ENCODE results near the gene TAX1BP3. TPM values are rescaled to one million over a fixed set of nuclear protein-coding genes. Genes with fewer than 3 reads are reported as not detected.
"Not testable (repeated sequence)": the region's sequence is repeated elsewhere in the genome, so short reads cannot be mapped to it uniquely, and the experiment has no call there.

The TAX1BP3 gene, protein sequence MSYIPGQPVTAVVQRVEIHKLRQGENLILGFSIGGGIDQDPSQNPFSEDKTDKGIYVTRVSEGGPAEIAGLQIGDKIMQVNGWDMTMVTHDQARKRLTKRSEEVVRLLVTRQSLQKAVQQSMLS
- total RNA-seq = 209 TPM

- peak; percentile 86 for ATAC-seq
Observed at GRCh38 chr17:3668279-3669084, at the start of gene TAX1BP3, which contains the start of gene EMC6. TSS of gene TAX1BP3 (minus strand) at chr17:3668578. CDS start at chr17:3668526, 52 bp downstream. TSS of gene EMC6 (plus strand) at chr17:3668812. CDS start at chr17:3669147, 335 bp downstream.

DNA sequence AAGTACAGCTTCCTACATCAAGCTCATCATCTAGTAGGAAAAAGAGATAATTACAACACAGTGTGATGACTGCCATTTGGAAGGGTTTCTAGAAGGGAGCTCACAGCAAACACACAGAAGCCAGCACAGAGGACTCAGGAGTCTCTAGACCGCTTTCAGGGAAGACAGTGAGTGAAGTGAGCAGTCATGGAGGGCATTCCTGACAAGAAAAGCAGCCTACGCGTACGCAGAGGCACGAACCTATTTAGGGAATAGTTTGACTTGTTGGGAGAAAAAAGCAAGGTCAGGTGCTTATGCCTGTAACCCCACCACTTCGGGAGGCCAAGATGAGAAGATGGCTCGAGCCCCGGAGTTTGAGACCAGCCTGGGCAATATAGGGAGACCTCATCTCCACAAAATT lies 46.9 kb upstream of the TAX1BP3 start:
- no peak for ATAC-seq

GRCh38 chr17:3712811-3713463 lies 44.6 kb upstream of the TAX1BP3 start:
- no peak for ATAC-seq

DNA sequence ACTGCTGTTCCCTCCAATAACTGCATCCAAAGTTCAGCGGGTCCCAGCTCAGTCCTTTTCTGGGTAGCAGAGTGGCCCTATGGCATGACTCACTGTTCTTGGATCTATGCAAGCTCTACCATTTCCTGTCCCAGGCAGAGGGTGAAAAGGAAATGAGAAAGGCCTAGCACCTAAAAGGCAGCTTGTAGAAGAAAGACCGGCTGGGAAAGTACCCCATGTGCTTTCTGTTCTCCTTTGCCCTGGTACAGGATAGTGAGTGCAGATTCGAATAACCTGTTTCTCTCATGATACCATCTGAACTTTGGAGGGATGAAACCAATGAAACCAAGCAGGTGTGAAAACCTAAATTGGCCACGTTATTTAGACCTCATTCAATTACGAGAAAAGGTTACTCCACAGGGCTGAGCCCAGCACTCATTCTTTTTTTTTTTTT lies 42.6 kb upstream of the TAX1BP3 start:
- ATAC-seq = peak; percentile 84

DNA sequence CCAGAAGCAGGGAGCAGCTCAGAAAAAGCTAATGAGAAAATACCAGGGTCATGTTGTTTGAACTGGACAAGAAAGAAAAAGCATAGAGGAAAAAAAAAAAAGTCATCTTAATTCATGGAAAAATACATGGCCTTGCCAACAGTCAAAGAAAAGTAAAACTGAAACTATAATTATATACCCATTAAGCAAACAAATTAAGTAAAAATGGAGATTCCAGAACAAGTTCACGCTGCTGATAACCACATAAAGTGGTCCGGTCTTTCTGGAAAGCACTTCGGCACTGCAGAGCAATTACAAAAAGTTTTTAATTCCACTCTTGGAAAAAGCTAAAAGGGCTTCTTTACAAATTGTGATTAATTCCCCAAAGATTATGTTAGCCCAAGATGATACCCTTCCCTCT lies 40.0 kb upstream of the TAX1BP3 start:
- no peak for ATAC-seq

DNA sequence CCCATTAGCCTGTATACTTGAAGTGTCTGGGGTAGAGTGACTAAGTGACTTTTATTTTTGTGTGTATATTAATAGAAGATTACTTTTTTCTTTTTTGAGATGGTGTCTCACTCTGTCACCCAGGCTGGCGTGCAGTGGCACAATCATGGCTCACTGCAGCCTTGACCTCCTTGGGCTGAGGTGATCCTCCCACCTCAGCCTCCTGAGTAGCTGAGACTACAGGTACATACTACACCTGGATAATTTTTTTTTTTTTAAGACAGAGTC lies 37.3 kb upstream of the TAX1BP3 start:
- ATAC-seq = not testable (repeated sequence)

- no peak for ATAC-seq
Observed at GRCh38 chr17:3704931-3705717, 36.7 kb upstream of the TAX1BP3 start.

- ATAC-seq = not testable (repeated sequence)
Observed at GRCh38 chr17:3702041-3702539, 33.7 kb upstream of the TAX1BP3 start.

- ATAC-seq = no peak
Observed at GRCh38 chr17:3699951-3700350, 31.6 kb upstream of the TAX1BP3 start.

GRCh38 chr17:3698139-3698538 lies 29.8 kb upstream of the TAX1BP3 start:
- no peak for ATAC-seq

DNA sequence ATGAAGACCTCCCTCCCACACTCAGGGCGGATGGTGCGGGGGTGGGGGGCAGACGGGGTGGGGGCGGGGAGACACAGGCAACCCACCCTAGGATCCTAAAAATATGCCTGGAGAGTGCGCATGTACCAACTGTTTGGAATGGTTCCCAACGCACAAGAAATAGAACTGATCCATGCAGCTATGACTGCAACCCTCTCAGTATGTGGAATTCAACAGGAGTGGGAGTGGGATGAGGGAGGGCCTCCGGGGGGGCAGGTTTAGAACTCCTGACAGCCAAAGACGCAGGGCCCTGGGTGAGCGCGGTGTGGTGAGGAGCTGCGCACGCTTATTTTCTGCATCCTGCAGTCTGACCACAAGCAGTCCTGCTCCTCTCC lies 28.7 kb upstream of the TAX1BP3 start:
- no peak for ATAC-seq

DNA sequence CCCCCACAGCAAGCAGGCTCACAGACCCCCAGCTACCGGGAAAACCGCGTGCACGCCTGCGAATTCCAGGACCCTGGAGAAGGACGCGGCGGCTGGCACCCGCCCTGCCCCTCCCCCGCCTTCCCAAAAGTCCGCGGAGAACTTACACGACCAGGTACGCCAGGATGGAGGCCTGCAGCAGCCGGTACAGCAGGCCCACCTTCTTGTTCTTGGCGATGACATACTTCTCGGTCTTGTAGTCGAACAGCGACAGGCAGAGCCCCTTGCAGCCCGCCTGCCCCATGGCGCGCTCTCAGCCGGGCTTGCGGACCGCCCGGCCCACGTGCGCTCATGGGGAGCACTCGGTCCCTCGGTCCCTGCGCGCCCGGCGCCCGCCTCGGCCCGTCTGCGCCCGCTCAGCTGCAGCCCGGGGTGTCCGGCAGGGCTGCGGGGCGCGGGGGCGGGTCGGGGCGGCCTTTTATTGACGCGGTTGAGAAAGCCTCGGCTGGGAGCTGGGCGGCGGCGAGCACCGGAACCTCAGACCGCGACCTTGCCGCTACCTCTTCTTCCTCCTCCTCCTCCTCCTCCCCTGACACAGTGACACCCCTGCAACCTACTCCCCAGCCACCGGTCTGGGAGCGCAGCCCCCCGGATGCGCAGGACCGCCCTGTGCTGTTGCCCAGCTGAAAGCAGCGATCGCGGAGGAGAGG lies 27.5 kb upstream of the TAX1BP3 start, which contains the start of gene P2RX5:
Gene P2RX5 (minus strand): TSS at position 433 of the 689 bp plus-strand sequence. CDS start 150 bp downstream, at position 283.
- peak; percentile 52 for ATAC-seq

DNA sequence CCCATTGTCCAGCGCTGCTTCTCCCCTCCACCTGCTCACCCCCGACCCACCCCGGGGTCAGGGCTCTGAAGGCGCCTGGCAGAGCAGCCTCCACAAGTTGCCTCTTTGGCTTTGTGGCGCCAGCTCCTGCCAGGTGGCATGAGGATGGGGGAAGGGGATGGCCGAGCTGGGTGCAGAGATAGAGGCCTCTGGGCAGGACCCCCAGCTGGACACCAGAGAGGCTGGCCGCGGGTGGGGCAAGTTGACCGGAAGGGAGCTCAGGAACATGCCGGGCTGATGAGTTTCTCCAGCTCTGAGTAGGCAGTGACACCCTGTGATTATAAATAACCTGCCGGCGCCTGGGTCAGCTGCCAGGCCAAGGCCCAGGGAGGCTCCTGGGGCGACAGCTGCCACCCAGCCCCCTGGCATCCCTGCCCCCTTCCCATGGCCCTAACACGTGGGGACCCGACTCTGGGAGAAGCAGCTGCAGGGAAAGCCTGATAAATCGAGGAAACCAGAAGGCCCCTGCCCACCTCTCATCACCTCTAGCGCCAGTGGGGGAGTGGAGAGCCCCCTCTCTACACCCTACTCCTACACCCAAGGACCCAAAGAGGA lies 26.8 kb upstream of the TAX1BP3 start:
- ATAC-seq = peak; percentile 15

DNA sequence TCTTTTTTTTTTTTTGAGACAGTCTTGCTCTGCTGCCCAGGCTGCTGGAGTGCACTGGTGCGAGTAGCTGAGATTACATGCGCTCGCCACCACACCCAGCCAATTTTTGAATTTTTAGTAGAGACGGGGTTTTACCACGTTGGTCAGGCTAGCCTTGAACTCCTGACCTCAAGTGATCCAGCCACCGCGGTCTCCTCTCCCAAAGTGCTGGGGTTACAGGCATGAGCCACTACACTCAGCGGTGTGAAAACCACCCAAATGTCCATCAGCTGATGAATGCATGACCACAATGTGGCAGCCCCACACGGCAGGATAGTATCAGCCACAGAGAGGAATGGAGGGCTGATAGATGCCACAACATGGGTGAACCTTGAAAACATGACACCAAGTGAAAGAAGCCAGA lies 25.5 kb upstream of the TAX1BP3 start:
- ATAC-seq = peak; percentile 19

GRCh38 chr17:3693141-3693540 lies 24.8 kb upstream of the TAX1BP3 start:
- ATAC-seq = no peak

- ATAC-seq = no peak
Observed at GRCh38 chr17:3692346-3692745, 24.0 kb upstream of the TAX1BP3 start.

- no peak for ATAC-seq
Observed at GRCh38 chr17:3691617-3692067, 23.3 kb upstream of the TAX1BP3 start.

DNA sequence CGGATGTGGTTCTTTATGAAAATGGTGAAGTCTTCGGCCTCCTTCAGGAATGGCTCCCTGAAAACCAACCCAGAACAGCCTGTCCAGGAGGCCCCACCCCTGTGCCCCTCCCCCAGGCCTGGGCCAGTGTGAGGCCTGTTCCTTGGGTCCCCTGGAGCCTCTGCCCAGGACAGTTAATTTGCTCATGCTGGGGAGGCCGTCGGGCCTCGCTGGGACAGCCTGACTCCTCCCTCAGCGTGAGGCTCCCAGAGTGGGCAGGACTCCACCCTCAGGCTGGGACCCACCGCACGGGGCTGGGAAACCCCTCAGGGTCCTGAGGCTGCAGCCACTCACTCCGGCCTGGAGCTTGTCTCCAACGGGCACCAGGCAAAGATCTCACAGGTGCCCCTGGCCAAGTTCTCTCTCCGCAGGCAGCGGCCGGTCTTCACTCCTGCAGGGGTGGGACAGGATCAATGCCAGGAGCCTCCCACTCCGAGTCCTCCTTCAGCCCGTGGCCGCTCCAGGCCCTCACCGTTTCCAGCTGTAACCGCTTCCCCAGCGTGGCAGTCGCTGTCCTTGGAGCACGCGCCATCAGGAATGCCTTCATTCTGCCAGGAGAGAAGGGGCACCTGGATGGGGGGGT lies 21.8 kb upstream of the TAX1BP3 start:
- peak; percentile 17 for ATAC-seq

DNA sequence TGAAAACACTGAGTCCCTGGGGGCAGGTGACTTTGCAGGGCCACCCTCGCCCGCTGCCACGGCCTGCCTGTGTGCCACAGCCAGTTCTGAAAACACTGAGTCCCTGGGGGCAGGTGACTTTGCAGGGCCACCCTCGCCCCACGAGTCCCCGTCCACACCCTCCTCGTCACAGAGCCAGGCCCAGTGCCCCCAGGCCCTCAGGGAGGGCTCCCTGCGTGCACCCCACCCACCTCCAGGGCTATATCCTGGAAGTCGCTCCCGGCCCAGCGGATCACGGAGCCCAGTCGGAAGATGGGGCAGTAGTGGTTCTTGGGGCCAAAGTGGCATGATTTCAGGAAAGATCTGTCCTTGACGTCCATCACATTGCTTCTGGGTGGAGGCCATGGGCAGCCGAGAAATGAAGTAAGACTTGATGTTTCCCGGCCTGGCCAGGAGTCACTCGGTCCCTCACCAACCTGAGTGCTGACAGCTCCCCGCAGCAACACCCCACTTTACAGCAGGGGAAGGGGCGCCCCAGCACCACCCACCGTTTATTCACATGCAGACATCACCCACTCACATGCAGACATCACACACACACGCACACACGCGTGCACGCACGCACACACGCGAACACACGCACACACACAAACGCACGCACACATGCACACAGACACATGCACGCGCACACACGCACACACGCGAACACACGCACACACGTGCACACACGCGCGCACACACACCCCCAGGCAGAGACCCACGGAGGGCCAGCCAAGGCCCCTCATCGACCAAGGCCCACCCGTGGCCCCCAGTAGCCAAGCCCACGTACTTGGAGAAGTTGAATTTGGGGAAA lies 21.1 kb upstream of the TAX1BP3 start:
- peak; percentile 7 for ATAC-seq

GRCh38 chr17:3688852-3689261 lies 20.5 kb upstream of the TAX1BP3 start:
- peak; percentile 14 for ATAC-seq
